Psoas muscle (tissue), 8 donors: ENCODE results near the gene MPND. TPM values are rescaled to one million over a fixed set of nuclear protein-coding genes. Genes with fewer than 3 reads are reported as not detected.

Source experiments
- ATAC-seq, 4 donors: fragments of 200-7000 bp; cut with Tn5 transposase; one replicate each; pipeline ENCODE4 v1.9.1; 2020; ENCODE audit warnings: moderate library complexity in 3 of 4, mild to moderate bottlenecking in 2 of 4
- DNase-seq, 2 donors: peaks; one replicate each; pipeline ENCODE4 v3.0.0-alpha.2; 2020
- H3K27ac ChIP-seq: fragments of 200-600 bp; one replicate; pipeline ENCODE4 v1.8.0; 2022
- H3K27me3 ChIP-seq, 3 donors: fragments of 200-600 bp in 1 of 3; one replicate each; pipeline versions ENCODE4 v1.6.1 to v1.8.0; 2013 to 2022; ENCODE audit warnings: low read length in 2 of 3, mild to moderate bottlenecking in 2 of 3, moderate library complexity in 1 of 3; ENCODE audit not compliant: insufficient read depth in 3 of 3
- H3K36me3 ChIP-seq, 2 donors: fragments of 200-600 bp in 1 of 2; one replicate each; pipeline versions ENCODE4 v1.6.1 to v1.8.0; 2013 to 2022; ENCODE audit warnings: low read depth in 1 of 2, mild to moderate bottlenecking in 1 of 2, moderate library complexity in 1 of 2; ENCODE audit not compliant: insufficient read depth in 1 of 2
- H3K4me1 ChIP-seq: fragments of 200-600 bp; one replicate; pipeline ENCODE4 v1.8.0; 2022
- H3K4me3 ChIP-seq: fragments of 200-600 bp; one replicate; pipeline ENCODE4 v1.8.0; 2022; ENCODE audit warnings: mild to moderate bottlenecking
- H3K9me3 ChIP-seq: fragments of 200-600 bp; one replicate; pipeline ENCODE4 v1.8.0; 2022
- CTCF ChIP-seq: fragments of 200-600 bp; IDR thresholded peaks from one replicate; pipeline ENCODE4 v1.8.0; 2022; ENCODE audit warnings: antibody characterized with exemption
- WGBS, 3 donors: extraction: QIAGEN DNeasy Blood & Tissue Kit; methylation state at CpG; one replicate each; pipeline versions ENCODE4 v1.1.6 to v1.1.7; 2013; 5-methylcytosine and 5-hydroxymethylcytosine counted together
- intact Hi-C, 2 donors: fragments of 100-400 bp; cut with DNase I; formaldehyde crosslinking; loops; one replicate each; pipeline versions ENCODE4 v1.11.0 to v1.14.2; 2022
- polyA plus RNA-seq, 3 donors: library from polyadenylated mRNA; stranded (reverse); fragments of 200-250 nt; gene quantifications; one replicate each; pipeline ENCODE4 v1.2.3, GENCODE V29; 2013
- total RNA-seq, 4 donors: library from RNA; stranded (reverse); fragmentation: NEBNext Ultra II Directional in 2 of 4; extraction: Animal tissue kit (Norgen Biotek cat#: 25700) in 2 of 4; gene quantifications; one replicate each; pipeline versions ENCODE4 v1.2.1 to v1.2.4, GENCODE V29; 2021 to 2023
- donor health status: healthy with polysubstance abuse.
- donor health status: DM: no; HTN: no; CAD: no; lungs with moderate emphysema.
- donor health status: Bipolar disorder and iron deficiency.
- donor health status: healthy.
- donor health status: DM: yes; HTN: yes; CAD: no.
- donor health status: DM: no; HTN: no; CAD: no.
- donor health status: DM: no; HTN: no; CAD: no.
- donor health status: DM: yes; HTN: yes; CAD: no.

The MPND gene
- total and polyA plus RNA-seq, 7 donors: 7.4 to 16.4 (median 10.3) TPM

DNA sequence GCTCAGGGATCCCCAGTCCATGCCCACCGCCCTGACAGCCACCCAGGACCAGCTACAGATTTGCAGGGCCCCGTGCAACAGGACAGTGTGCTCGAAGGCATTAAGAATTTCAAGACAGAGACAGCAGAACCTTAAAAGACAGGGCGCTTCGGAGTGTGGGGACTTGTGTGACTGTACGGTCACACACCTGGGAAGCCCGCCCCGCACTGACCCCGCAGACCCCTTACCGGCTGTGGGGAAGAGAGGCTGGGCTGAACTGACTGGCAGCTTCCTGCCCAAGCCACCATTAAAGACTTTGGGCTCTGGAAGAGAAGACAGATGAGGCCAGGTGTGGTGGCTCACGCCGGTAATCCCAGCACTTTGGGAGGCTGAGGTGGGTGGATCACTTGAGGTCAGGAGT lies 19.1 kb upstream of the MPND start:
- no peaks in the 10 kb centered on the region for H3K4me1 ChIP-seq
- no peak overlapping the region for H3K4me3 ChIP-seq
- no peak overlapping the region for H3K27ac ChIP-seq
- WGBS, 3 donors: 66 to 73% (median 68%) methylated on average over 12 of the region's 12 CpGs
- no peak for TF ChIP-seq CTCF
- DNase-seq (no peak), ATAC-seq (no peak)
- no peaks in the 10 kb centered on the region for H3K9me3 ChIP-seq
- H3K27me3 ChIP-seq: peaks cover 0 to 20% (median 9%) of the 10 kb centered on the region in 3 donors
- H3K36me3 ChIP-seq: no peaks in the 10 kb centered on the region
- intact Hi-C loops: no loop called here

DNA sequence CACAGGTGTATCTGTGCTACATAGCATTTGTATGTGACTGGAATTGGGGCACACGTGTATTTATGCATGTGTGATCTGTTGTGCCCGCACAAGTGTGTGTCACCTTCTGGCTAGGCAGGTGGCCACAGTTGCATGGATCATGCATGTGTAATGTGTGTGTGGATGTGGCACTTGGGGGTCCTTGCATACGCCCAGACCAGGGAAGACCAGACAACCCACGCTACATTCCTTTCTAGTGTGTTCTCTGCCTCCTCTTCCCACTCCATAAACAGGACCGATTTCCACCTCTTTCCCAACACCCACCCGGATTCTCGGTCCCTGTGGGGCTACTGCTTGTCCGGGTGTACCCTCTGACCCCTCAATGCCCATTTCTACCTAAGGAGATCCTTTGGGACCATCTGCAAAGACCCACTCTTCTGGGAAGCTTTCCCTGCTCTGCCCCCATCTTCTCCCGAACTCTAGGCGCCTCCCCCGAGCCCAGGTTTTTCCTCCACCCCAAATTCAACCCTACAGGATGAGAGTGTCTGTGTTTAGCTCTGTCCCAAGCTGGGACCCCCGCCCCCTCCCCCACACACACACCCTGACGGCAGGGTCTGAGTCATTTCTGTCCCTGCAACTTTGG lies 17.0 kb upstream of the MPND start:
- Histone ChIP-seq H3K27me3 (peaks cover 0 to 20% (median 9%) of the 10 kb centered on the region in 3 donors), H3K9me3 (no peaks in the 10 kb centered on the region), H3K4me1 (no peaks in the 10 kb centered on the region), H3K27ac (no peak overlapping the region), H3K36me3 (no peaks in the 10 kb centered on the region), H3K4me3 (no peak overlapping the region)
- ATAC-seq: no peak
- no peak for DNase-seq
- intact Hi-C loops: no loop called here
- 48 to 59% (median 51%) methylated on average over 13 of the region's 13 CpGs for WGBS, 3 donors
- no peak for TF ChIP-seq CTCF

DNA sequence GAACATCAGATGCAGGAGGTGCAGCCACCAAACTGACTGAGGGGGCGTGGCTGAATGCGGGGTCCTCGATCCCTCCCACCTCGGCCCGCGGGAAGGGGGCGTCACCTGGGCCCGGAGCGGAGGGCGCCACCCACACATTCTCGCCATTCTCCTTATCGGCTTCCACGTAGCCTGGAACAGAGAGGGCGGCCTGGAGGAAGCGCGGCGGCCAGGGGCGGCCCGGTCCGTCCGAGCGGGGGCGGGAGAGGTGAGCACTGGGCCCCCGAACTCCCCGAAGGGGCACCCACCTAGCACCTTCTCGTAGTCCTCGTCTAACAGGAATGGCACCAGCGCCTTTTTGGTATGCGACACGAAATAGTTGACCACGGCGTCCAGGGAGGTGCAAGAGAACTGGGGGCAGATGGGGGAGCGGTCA lies 16.5 kb upstream of the MPND start:
- Histone ChIP-seq H3K36me3 (no peaks in the 10 kb centered on the region), H3K27me3 (peaks cover 0 to 20% (median 9%) of the 10 kb centered on the region in 3 donors), H3K4me3 (no peak overlapping the region), H3K9me3 (no peaks in the 10 kb centered on the region), H3K27ac (no peak overlapping the region), H3K4me1 (no peaks in the 10 kb centered on the region)
- TF ChIP-seq CTCF: no peak
- intact Hi-C loops: no loop called here
- ATAC-seq (no peak), DNase-seq (no peak)
- WGBS, 3 donors: 8 to 17% (median 15%) methylated on average over 31 to 33 of the region's 33 CpGs

DNA sequence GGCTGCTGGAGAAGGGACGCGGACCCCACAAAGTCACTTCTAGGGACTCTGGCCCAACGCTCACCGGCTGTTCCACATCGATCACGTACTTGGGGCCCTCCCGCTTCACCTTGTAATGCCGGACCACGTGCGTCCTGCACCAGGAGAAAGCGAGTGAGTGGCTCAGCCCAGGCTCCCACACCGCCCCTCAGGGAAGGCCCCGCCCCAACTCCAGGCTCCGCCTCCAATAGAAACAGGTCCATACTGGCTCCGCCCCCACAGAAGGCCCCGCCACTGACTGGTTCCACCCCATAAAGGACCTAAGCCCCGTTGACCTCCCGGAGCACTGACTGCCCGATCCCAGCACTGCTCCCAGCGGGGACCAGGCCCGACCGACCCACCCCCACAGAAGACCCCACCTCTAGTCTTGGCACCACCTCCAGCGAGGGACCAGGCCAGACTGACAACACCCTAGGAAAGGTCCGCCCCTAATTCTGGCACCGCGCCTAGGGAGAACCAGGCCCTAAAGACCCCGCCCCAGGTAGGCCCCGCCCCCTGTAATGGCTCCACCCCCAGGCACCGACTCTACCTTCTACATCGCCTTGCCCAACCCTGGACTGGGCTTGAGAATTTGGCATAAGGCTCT lies 16.0 kb upstream of the MPND start:
- peak in 3 of 4 donors; percentile 6 to 67 (median 65) for ATAC-seq
- Histone ChIP-seq H3K4me3 (peak overlapping the region; percentile 39), H3K27me3 (peaks cover 0 to 20% (median 9%) of the 10 kb centered on the region in 3 donors), H3K9me3 (no peaks in the 10 kb centered on the region), H3K27ac (no peak overlapping the region), H3K36me3 (no peaks in the 10 kb centered on the region), H3K4me1 (no peaks in the 10 kb centered on the region)
- peak; percentile 57 to 90 for DNase-seq
- intact Hi-C loops: no loop called here
- 3 to 5% (median 4%) methylated on average over 28 to 30 of the region's 30 CpGs for WGBS, 3 donors
- TF ChIP-seq CTCF: no peak
